HG02938 (cell line): ENCODE data around the gene CRYBA4.

ENCODE experiments used
- ATAC-seq: cut with Tn5 transposase; IDR thresholded peaks from one replicate; pipeline ENCODE4 v1.9.1; 2021; ENCODE audit warnings: mild to moderate bottlenecking, moderate library complexity; ENCODE audit not compliant: unreplicated experiment

CRYBA4 gene

GRCh38 chr22:26620197-26620596 lies 1.6 kb upstream of the CRYBA4 start:
- no peak for ATAC-seq

- no peak for ATAC-seq
These were observed 2.2 kb downstream of the CRYBA4 start for GRCh38 chr22:26623984-26624383.

- ATAC-seq: no peak
These were observed 3.0 kb downstream of the CRYBA4 start for GRCh38 chr22:26624803-26625202.

DNA sequence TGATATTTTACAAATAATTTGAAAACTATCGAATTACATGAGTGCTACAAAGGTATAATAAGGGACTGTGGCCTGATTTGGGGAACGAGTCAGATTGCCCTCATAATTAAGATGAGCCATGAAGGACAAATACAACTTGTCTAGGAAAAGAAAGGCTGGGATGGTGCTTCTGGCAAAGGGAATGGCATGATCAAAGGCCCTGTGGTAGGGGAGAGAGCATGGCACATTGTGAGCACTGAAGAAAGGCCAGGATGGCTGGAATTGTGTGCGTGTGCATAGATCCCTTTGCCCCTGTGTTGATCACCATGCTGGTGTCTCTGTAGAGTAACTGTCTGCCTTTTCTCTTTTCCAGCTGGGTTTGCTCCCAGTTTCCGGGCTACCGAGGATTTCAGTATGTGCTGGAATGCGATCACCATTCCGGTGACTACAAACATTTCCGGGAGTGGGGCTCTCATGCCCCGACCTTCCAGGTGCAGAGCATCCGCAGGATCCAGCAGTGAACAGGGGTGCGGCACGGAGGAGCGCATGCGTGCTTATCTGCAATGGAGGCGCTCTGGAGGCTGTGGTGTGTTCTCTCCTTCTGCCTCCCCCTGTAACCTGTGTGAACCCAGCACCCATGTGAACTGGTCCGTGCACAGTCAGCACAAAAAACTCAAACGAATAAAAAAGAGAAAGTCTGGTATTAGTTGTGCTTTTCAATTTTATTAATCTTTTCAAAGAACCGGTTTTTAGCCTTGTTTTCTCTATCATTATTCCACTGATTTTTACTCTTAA lies 8.4 kb downstream of the CRYBA4 start:
- no peak for ATAC-seq

- ATAC-seq: no peak
These were observed 9.5 kb downstream of the CRYBA4 start for GRCh38 chr22:26631282-26631681.

DNA sequence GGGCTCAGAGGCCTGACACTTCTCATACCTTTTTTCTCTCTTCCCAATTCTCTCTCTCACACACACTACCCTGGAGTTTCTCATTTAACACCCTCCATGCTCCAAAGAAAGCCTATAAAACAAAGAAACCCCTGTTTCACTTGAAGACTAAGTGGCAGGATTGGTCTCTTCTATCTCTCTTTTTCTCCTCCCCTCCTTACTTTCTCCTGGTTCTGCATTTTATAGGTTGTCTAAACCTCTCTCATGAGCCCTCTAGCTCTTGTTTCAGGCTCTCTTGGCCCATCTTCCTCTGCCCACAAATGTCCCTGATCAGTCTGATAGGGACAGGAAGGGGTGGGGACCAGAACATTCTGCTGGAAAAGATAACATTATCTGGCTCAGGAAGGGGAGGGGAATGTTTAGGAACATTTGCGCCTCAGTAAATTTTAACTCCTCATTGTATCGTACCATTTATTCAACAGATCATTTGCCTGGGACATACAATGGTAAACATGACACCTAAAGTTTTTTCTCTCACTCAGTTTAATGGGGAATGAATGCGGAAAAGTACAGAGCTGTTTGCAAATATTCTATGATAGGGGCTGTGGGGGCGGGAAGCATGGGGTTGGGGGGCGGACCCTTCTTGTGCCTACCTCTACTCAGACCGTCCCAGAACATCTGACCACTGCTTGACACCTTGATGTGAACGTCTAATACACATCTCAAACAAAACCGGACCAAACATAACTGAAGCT lies 10.8 kb downstream of the CRYBA4 start:
- ATAC-seq: no peak

DNA sequence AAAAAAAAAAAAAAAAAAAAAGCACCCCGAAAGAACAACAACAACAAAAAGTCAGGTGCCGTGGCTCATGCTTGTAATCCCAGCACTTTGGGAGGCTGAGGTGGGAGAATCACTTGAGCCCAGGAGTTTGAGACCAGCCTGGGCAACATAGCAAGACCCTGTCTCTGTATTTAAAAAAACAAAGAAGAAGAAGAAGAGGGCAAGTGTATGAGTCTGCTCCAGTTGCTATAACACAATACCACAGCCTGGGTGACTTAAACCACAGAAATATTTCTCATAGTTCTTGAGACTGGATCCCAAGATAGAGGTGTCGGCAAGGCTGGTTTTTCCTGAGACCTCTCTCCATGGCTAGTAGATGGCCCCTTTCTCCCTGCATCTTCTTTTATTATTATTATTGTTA lies 12.4 kb downstream of the CRYBA4 start:
- ATAC-seq: no peak

DNA sequence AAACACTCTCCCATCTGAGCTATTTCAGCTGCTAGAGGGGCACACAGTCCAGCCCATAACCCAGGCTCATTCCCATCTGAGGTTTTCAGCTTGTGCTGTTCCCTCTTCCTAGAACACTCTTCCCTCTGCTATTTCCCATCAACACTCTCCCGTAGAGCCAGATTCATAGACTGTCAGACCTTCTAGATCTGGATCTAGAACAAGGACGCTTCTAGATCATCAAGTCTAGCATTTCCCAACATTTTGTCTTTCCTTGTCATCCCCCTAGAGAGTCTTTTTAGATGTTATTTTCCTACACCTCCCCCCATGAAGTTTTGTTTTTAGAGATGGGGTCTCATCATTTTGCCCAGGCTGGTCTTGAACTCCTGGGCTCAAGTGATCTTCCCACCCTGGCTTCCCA lies 13.4 kb downstream of the CRYBA4 start:
- no peak for ATAC-seq

DNA sequence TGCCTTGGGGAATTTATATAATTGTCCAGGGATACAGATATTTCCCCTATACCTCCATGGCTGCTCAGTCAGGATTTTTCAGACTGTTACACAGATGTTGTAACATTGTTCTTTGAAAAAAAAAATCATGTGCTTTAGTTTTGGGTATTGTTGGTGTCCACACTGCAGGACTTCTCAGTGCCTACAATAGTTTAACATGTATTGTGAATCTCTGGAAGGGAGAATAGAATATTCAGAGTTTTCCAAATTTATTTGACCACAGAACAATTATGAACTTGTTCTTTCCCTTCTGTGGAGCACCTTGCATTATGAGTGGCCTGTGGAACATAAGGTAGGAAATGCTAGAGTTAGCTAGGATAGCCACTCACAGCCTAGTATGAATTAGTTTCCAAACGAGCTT lies 14.5 kb downstream of the CRYBA4 start:
- no peak for ATAC-seq

DNA sequence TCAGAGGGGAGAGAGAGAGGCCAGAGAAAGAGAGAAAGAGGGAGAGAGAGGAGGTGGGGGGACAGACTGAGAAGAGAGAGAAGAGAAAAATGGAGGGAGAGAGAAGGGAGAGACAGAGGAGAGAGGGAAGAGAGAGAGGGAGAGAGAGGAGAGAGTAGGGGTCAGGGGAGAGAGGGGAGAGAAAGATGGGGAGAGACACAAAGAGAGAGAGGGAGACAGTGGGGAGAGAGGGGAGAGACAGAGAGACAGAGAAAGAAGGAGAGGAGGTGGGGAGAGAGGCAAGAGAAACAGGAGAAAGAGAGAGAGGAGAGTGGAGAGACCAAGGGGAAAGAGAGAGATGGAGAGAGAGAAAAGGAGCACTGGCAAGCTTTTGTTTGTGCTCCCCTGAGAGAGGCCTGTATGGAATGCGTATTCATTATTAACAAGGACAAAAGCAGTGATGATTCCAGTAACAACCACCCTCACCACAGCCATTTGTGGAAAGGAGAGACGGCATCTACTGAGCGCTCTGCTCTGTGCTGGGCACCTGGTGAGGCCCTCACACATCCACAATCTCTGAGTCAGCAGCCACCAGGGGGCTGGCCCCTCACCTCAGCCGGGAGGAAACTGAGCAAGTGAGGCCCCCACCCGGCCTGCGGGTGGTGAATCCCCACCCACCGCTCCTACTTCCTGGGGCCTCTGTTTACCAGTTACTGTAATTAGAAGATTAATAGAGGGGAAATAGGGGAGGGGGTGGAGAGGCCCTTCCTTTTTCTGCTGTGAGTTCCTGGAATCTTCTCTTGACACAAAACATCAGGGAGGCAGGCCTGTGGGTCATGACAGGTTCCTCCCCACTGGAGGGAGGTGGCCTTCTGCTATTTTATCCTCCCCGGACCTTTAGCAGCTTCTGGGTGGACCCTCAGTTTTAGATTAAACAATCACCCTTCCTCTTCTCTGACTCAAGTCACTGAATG lies 21.0 kb downstream of the CRYBA4 start:
- ATAC-seq: no peak

GRCh38 chr22:26643418-26644100 lies 21.8 kb downstream of the CRYBA4 start:
- ATAC-seq: no peak

GRCh38 chr22:26646158-26646557 lies 24.4 kb downstream of the CRYBA4 start:
- no peak for ATAC-seq

DNA sequence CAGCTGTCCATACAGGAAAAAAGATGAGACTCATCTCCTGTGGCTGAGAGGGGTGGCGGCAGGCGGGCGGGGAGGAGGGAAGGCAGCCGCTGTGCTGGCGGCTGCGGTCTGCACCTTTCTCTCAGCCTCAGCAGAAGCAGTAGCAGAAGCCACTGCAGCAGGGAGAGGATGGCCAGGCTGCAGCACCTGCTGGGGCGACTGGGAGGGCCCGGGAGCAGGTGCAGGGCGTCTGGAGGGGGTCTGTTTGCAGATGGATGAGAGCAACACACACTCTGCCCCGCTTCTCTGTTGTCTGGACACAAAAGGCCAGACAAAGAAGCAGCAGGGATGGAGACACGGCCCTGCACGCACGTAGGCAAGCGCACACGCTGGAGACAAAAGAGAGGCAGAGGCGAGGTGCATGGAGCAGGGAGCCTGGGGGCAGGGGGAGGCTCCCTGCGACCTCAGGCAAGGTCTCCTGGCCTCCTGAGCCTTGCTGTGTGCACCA lies 26.3 kb downstream of the CRYBA4 start:
- ATAC-seq: no peak

DNA sequence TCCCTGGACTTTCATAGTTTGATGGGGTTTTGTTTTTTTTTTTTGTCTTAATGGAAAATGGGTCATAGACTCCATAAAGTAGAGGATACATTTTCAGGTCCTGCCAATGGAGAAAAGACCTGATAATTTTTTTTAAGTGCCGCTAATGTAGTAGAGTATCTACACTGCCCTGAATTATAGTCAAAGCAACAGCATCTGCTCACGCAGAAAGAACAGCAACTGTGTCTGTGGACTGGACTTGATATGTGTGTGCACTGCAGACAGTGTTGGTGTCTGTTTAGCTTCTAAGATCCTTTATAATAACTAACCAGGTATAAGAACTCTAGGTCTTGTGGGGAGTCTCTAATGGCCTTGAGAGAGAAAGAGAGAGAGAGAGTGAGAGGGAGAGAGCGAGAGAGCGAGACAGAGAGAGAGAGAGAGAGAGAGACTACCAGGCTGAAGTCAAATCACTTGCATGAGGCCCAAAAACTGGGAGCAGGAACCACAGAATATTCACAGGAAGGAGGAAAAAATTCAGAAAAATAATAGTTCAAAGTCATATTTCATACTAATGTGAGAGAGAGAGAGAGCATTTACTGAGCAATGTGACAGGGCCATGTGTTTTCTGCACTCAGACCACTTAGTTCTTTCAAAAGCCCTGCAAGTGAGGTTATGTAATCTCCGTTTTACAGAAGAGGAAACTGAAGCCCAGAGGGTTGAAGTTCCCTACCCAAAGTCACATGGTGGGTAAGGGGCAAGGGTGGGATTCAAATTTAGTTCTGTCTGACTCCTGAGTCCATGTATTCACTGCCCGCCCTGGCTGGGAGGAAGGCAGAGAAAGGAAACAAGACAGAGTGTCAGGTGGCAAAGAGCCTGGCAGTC lies 27.0 kb downstream of the CRYBA4 start:
- no peak for ATAC-seq

DNA sequence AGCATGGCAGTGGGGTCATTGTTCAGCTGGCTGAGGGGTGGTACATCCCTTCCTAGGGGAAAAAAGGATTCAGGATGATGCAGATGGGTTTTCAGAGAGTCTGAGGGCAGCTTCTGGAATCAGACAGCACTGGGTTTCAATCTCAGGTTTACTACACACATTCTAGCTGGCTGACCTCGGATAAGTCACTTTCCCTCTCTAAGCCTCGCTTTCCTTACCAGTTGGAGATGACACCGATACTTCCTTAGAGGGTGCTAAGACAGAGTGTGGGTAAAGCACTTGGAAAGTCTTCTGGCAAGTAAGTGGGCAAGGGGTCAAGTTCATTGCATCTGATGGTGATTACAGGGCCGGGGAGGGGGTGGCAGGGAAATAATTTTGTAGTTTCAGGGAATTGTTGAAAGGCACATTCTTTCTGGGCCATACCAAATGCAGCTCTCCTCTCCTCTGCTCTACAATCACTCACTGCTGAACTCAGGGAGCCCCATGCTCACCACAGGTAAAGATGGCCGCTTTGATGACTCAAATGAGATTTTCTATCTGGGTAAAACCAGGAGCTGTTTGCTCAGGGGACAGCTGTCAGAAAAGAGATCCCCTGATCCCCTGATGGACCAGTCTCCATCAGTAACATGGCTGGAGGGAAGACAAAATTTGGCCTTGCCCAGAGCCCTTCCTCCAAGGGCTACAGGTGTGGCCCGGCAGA lies 29.1 kb downstream of the CRYBA4 start:
- no peak for ATAC-seq

DNA sequence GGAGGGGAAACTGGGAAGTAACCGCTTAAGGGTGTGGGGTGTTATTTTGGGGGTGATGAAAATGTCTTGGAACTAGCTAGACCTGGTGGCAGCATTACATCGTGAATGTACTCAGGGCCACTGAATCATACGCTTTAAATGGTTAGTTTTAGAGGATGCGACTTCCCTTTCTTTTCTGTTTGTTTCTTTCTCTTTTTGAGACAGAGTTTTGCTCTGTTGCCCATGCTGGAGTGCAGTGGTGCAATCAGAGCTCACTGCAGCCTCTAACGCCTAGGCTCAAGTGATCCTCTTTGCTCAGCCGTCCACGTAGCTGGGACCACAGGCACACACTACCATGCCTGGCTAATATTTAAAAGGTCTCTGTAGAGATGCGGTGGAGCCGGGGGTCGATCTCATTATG lies 30.1 kb downstream of the CRYBA4 start:
- no peak for ATAC-seq

GRCh38 chr22:26656891-26657851 lies 35.4 kb downstream of the CRYBA4 start, which contains the start of gene MIAT:
Gene MIAT, plus strand, starts transcription at chr22:26657588.
- ATAC-seq: no peak

GRCh38 chr22:26658161-26658560 lies 36.4 kb downstream of the CRYBA4 start:
- ATAC-seq: no peak
